Activated CD8-positive, alpha-beta memory T cell treated with anti-CD3 and anti-CD28 coated beads, Interleukin-2, amount 10 ng/mL, durations not matched to agents 7 days and 5 days (primary cell): Measurements from ENCODE around the gene DNAJA1. TPM values are rescaled to one million over a fixed set of nuclear protein-coding genes. Genes with fewer than 3 reads are reported as not detected.

Source experiments
- ATAC-seq: fragments of 150-1000 bp; cut with Tn5 transposase; one replicate; pipeline ENCODE4 v1.10.0; 2021; ENCODE audit warnings: moderate library complexity
- CTCF ChIA-PET: fragments of 350-600 bp; sonication (Branson Sonifier 250); formaldehyde crosslinking; loops from one replicate; lab custom pipeline; 2021; ENCODE audit warnings: antibody characterized with exemption; lab: Charles Lee
- DNase-seq: peaks from one replicate; pipeline ENCODE4 v3.0.0-alpha.2; 2020
- H3K27ac Mint-ChIP-seq: one replicate; pipeline ENCODE4 v1.8.0; 2021; ENCODE audit warnings: mild to moderate bottlenecking, mixed read lengths
- H3K27me3 Mint-ChIP-seq: one replicate; pipeline ENCODE4 v1.8.0; 2021; ENCODE audit warnings: mixed read lengths
- H3K36me3 Mint-ChIP-seq: one replicate; pipeline ENCODE4 v1.8.0; 2021; ENCODE audit warnings: mild to moderate bottlenecking, mixed read lengths
- H3K4me1 Mint-ChIP-seq: one replicate; pipeline ENCODE4 v1.8.0; 2021; ENCODE audit warnings: mixed read lengths
- H3K4me3 Mint-ChIP-seq: one replicate; pipeline ENCODE4 v1.8.0; 2021; ENCODE audit warnings: mild to moderate bottlenecking, moderate library complexity, mixed read lengths
- H3K9me3 Mint-ChIP-seq: one replicate; pipeline ENCODE4 v1.8.0; 2022; ENCODE audit warnings: low read depth, mixed read lengths
- total RNA-seq, 2 experiments: library from RNA; stranded (reverse); gene quantifications; one replicate each; pipeline ENCODE4 v1.2.3, GENCODE V29; 2021

DNAJA1 gene
- total RNA-seq, 2 experiments from 2014 or later: 160 to 215 TPM

DNA sequence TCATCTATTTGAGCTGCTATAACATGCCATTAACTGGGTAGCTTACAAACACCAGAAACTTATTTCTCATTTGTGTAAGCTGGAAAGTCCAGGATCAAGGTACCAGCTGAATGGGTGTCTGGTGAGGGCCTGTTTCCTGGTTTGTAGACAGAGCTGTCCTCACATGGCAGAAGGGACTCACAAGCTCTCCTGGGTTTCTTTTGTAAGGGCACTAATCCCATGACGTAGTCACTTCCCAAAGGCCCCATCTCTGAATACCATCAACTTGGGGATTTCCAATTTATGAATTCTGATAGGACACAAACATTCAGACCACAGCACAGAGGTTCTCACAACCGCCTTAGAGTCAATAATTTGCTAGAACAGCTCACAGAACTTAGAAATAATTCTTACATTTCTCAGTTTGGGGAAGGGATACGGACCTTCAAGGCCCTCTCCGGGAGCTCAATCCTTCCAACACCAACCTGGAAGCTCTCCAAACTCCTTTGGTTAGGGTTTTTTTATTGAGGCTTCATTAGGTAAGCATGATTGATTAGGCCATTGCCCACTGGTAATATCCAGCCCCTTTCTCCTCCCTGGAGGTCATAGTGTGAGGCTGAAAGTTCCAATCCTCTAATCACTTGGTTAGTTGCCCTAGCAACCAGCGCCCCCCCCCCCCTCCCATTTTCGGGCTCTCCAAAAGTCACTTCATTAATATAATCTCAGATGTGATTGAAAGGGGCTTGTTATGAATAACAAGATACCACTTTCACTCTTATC, 7.6 kb upstream of the DNAJA1 start:
- CTCF ChIA-PET: interaction anchor here (0.9 kb wide), 1 partner anchor 14 kb away, joined by 3 read pairs; no protein-coding TSS in a partner anchor

DNA sequence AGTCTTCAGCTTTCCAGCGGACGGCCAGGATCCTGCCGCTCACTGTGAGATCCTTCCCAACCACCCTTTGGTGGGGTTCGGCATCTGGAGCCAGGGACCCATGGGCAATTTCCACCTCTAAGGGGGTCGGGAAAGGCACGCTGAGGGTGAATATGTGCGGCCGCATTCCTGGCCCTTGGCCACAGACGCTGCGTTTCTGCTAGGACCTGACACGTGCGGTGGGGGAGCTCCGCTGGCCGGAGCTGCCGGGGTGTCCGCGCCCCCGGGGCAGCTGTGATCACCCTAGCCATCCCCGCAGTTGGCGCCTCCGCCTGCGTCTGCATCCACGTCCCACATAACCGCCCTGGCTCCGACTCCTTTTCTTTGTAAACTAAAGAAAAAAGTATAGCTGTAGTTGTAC, 5.3 kb upstream of the DNAJA1 start:
- Mint-ChIP-seq H3K9me3 (no peaks in the 10 kb centered on the region), H3K4me1 (peaks cover 26% of the 10 kb centered on the region), H3K27ac (no peak overlapping the region), H3K4me3 (no peak overlapping the region), H3K27me3 (no peaks in the 10 kb centered on the region), H3K36me3 (peaks cover 12% of the 10 kb centered on the region)
- no peak for ATAC-seq
- CTCF ChIA-PET: no interaction called here
- no peak for DNase-seq

More for the DNA sequence above, 7.6 kb upstream of the DNAJA1 start:
- Mint-ChIP-seq H3K4me1 (peaks cover 7% of the 10 kb centered on the region), H3K9me3 (no peaks in the 10 kb centered on the region), H3K36me3 (peaks cover 10% of the 10 kb centered on the region), H3K27ac (no peak overlapping the region), H3K27me3 (no peaks in the 10 kb centered on the region), H3K4me3 (no peak overlapping the region)
- no peak for DNase-seq
- ATAC-seq: no peak

DNA sequence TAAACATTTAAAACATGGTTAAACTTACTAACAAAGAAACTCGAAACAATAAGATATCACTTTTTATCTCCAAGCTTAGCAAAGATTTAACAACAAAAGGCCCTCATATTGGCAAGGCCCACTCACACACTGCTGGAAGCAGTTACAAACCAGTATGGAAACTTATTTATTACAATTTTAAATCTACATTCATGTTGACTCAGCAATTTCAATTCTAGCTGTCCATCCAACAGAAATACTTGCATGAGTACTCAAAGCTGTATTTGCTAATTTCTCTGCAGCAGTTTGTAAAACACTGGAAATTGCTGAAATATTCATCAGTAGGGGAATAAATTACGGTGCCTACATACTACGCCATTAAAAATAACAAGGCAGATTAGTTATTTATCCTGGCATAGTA, 2.8 kb upstream of the DNAJA1 start:
- peak overlapping the region; percentile 55 for H3K4me3 Mint-ChIP-seq
- H3K36me3 Mint-ChIP-seq: peaks cover 27% of the 10 kb centered on the region
- peak overlapping the region; percentile 63 for H3K27ac Mint-ChIP-seq
- DNase-seq (no peak), ATAC-seq (no peak)
- no peaks in the 10 kb centered on the region for H3K9me3 Mint-ChIP-seq
- no peaks in the 10 kb centered on the region for H3K27me3 Mint-ChIP-seq
- peaks cover 37% of the 10 kb centered on the region for H3K4me1 Mint-ChIP-seq
- CTCF ChIA-PET: no interaction called here

DNA sequence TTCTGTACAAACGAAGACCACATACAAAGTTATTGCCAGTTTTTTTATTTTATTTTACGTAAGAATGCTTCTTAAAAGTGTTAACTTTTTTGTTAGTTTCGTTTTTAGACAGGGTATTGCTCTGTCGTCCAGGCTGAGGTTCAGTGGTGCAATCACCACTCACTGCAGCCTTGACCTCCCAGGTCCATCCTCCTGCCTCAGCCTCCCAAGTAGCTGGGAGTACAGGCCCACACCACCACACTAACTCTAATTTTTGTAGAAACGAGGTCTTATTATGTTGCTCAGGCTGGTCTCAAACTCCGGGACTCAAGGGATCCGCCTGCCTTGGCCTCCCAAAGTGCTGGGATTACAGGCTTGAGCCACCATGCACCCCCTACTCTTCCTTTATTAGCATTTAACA, 2.3 kb upstream of the DNAJA1 start:
- H3K36me3 Mint-ChIP-seq: peaks cover 31% of the 10 kb centered on the region
- H3K9me3 Mint-ChIP-seq: no peaks in the 10 kb centered on the region
- DNase-seq (no peak), ATAC-seq (no peak)
- peak overlapping the region; percentile 55 for H3K4me3 Mint-ChIP-seq
- peaks cover 40% of the 10 kb centered on the region for H3K4me1 Mint-ChIP-seq
- peak overlapping the region; percentile 70 for H3K27ac Mint-ChIP-seq
- CTCF ChIA-PET: no interaction called here
- no peaks in the 10 kb centered on the region for H3K27me3 Mint-ChIP-seq

DNA sequence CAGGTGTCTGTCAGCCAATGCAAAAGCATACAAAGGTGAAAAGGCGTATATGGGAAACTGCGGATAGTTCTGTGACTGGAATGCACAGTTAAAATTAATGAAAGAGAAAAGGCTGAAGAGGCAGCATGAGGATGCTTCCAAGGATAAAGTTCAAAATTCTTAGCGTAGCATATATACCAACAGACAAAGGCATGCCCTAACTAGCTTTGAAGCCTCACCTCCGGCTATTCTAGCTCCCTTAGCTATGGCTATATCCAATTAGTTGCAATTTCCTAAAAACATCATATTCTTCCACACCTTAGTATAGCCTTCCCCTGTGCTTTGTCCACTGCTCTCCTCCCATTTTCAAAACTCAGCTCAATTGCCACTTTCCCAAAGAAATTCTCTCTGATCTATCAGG, 1.4 kb upstream of the DNAJA1 start:
- no peaks in the 10 kb centered on the region for H3K27me3 Mint-ChIP-seq
- no peak for DNase-seq
- peak overlapping the region; percentile 96 for H3K4me3 Mint-ChIP-seq
- H3K27ac Mint-ChIP-seq: peak overlapping the region; percentile 94
- no peaks in the 10 kb centered on the region for H3K9me3 Mint-ChIP-seq
- H3K36me3 Mint-ChIP-seq: peaks cover 39% of the 10 kb centered on the region
- ATAC-seq: no peak
- H3K4me1 Mint-ChIP-seq: peaks cover 49% of the 10 kb centered on the region
- CTCF ChIA-PET: no interaction called here

DNA sequence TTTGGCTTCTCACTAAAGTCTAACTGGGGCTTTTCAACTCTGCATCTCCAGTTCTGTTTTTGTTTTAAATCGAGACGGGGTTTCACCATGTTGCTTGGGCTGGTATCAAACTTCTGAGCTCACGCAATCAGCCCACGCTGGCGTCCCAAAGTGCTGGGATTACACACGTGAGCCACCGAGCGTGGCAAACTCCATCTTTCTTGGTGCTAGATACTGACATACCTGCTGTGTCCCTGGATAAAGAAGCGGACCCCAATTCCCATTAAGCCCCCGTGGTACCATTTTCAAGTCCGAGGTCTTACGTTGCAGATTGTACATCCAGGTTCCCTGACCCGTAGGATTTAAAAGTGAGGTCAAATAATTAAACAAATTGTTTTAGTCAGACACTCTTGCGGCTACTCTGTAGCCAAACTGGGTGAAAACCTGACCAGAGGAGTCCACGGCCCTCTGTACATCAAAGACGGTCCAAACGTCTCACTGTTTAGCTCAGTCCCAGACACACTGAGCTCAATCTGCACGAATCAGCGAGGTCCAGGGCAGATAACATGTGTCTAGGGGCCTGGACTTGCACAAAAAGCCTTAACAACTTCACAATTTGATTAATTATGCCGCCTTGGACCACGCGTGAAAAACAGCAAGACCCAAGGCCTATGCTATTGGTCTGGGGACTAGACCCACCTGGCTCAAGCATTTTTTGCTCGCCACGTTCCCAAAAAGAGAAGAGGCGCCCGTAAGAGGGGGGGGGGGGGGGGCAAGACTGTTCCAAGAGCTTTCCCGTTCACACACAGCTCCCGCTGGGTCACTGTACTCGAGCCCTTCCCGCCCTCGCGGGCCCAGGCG, 727 bp upstream of the DNAJA1 start:
- Mint-ChIP-seq H3K36me3 (peaks cover 44% of the 10 kb centered on the region), H3K27me3 (no peaks in the 10 kb centered on the region), H3K4me3 (peak overlapping the region; percentile 96), H3K27ac (peak overlapping the region; percentile 94), H3K4me1 (peaks cover 56% of the 10 kb centered on the region), H3K9me3 (no peaks in the 10 kb centered on the region)
- CTCF ChIA-PET: interaction anchor here (0.9 to 1.4 kb wide), 4 partner anchors 21 to 645 kb away, joined by 3 to 4 read pairs (median 4); no protein-coding TSS in a partner anchor
- no peak for ATAC-seq
- DNase-seq: peak; percentile 45

DNA sequence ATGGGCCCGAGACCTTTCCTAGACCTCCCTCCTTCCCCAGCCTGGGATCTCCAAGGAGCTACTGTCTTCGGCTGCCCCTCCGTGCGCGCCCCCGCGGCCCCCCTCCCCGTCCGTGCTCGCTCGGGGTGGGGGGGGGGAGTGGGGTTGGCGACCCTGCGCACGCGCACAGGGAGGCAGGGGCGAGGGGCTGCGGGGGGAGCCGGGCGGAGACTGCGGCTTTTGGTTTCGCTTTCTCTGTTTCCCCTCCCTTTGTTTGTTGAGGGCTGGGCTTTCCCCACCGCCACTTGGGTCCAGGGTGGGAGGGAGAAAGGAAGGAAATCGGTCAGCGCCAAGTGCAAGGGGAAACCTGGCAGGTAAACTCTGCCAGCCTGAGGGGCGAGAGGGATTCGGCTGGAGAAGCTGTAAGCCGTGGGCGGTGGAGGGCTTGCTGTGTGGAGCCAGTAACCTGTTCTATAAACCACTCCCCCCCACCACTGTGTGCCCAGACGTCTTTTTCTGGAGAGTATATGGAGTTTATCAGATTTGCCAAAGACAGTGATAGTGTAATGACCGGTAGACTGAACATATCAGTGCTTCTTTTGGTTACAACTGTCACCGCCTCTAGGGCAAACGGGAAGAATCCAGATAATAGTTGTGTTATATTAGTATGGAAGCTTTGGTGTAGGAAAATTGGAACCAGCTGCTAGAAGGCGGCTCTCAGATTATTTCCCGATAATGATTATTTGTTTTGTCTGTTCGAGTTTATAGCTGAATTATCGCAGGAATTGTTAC, 684 bp downstream of the DNAJA1 start:
- H3K27me3 Mint-ChIP-seq: no peaks in the 10 kb centered on the region
- peaks cover 65% of the 10 kb centered on the region for H3K4me1 Mint-ChIP-seq

DNA sequence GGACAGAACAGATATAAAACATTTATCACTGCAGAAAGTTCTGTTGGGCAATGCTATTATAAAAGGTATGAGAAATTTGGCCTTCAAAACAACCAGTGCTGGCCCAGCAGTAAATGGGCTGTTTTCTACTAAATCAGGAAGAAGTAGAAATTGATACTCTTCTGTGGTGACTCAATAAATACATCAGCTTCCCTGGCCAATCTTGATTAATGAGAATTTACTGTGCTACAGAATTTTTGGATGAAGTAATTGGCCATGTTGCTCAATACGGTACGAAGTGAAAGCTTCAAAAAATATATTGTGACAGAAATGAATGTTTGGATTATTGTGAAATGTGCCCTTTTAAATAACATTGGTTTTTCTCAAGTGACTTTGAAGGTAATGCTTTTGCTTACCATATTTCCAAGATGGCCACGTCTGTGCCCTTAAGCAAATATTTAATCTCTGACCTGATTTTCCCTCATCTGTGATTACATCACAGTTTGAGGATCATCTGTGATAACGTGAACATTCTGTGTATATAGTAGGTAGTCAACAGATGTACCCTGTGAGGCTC, 4.2 kb downstream of the DNAJA1 start:
- Mint-ChIP-seq H3K4me3 (peak overlapping the region; percentile 96), H3K27ac (peak overlapping the region; percentile 59), H3K4me1 (peaks cover 65% of the 10 kb centered on the region), H3K9me3 (no peaks in the 10 kb centered on the region), H3K27me3 (no peaks in the 10 kb centered on the region), H3K36me3 (peaks cover 74% of the 10 kb centered on the region)
- ATAC-seq (no peak), DNase-seq (no peak)
- CTCF ChIA-PET: interaction anchor here (1.5 kb wide), 1 partner anchor 15 kb away, joined by 3 read pairs; no protein-coding TSS in a partner anchor

More for the DNA sequence above, 684 bp downstream of the DNAJA1 start:
- H3K9me3 Mint-ChIP-seq: no peaks in the 10 kb centered on the region
- peaks cover 48% of the 10 kb centered on the region for H3K36me3 Mint-ChIP-seq
- CTCF ChIA-PET: interaction anchor here (1.0 to 2.2 kb wide), 6 partner anchors 12 to 475 kb away, joined by 3 to 8 read pairs (median 4); no protein-coding TSS in a partner anchor
- peak; percentile 42 for ATAC-seq
- peak; percentile 85 for DNase-seq
- H3K4me3 Mint-ChIP-seq: peak overlapping the region; percentile 96
- H3K27ac Mint-ChIP-seq: peak overlapping the region; percentile 94

DNA sequence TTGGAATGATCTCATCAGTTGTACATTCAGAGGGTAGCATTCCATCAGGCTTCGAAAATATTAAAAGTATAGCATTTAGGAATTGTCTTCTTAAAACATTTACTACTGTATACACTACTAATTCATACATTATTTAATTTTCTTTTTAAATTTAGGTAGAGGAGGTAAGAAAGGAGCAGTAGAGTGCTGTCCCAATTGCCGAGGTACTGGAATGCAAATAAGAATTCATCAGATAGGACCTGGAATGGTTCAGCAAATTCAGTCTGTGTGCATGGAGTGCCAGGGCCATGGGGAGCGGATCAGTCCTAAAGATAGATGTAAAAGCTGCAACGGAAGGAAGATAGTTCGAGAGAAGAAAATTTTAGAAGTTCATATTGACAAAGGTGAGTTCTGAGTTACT, 5.2 kb downstream of the DNAJA1 start:
- Mint-ChIP-seq H3K36me3 (peaks cover 81% of the 10 kb centered on the region), H3K4me1 (peaks cover 65% of the 10 kb centered on the region), H3K27ac (no peak overlapping the region), H3K27me3 (no peaks in the 10 kb centered on the region), H3K4me3 (no peak overlapping the region), H3K9me3 (no peaks in the 10 kb centered on the region)
- ATAC-seq (no peak), DNase-seq (no peak)
- CTCF ChIA-PET: interaction anchor here (1.5 kb wide), 1 partner anchor 14 kb away, joined by 3 read pairs; no protein-coding TSS in a partner anchor

DNA sequence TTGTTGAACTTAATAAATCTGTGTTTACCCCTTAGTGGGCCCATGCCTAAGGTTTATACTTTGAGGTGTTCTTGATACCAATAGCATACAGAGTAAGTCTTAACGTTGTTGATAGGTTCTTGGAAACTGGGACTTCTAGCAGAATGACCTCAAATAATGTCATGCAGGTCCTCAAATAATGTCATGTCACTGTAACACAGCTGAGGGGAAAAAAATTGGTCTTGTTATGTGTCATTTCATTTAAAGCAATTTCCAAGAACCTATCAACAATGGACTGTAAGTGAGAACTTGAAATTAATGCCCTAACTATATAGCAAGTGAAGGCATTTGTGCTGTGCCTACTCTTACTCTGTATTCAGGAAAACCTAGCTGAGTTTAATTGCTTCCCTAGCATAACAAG, 7.2 kb downstream of the DNAJA1 start:
- Mint-ChIP-seq H3K9me3 (no peaks in the 10 kb centered on the region), H3K27me3 (no peaks in the 10 kb centered on the region), H3K27ac (no peak overlapping the region), H3K4me3 (no peak overlapping the region), H3K36me3 (peaks cover 80% of the 10 kb centered on the region), H3K4me1 (peaks cover 56% of the 10 kb centered on the region)
- ATAC-seq: no peak
- CTCF ChIA-PET: no interaction called here
- DNase-seq: no peak

DNA sequence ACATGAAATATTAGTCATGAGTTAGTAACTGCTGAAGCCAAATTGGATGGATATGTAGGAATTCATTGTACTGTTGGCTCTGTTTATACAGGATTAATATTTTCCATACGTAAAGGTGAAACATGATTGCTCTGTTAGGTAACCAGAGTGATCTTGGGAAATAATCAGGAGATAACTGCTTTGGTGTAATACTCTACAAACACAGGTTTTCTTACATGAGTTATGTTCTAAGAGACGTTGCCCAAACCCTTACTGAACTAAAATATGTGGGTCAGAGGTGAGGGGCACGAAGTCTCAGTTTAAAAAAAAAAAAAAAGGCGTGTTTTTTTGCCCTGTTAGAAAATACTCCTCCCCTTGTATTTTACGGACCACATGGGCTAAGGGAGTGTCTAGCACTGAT, 7.8 kb downstream of the DNAJA1 start:
- peaks cover 79% of the 10 kb centered on the region for H3K36me3 Mint-ChIP-seq
- H3K9me3 Mint-ChIP-seq: no peaks in the 10 kb centered on the region
- CTCF ChIA-PET: no interaction called here
- H3K4me3 Mint-ChIP-seq: no peak overlapping the region
- H3K27me3 Mint-ChIP-seq: no peaks in the 10 kb centered on the region
- peaks cover 53% of the 10 kb centered on the region for H3K4me1 Mint-ChIP-seq
- ATAC-seq: no peak
- H3K27ac Mint-ChIP-seq: no peak overlapping the region
- DNase-seq: no peak

DNA sequence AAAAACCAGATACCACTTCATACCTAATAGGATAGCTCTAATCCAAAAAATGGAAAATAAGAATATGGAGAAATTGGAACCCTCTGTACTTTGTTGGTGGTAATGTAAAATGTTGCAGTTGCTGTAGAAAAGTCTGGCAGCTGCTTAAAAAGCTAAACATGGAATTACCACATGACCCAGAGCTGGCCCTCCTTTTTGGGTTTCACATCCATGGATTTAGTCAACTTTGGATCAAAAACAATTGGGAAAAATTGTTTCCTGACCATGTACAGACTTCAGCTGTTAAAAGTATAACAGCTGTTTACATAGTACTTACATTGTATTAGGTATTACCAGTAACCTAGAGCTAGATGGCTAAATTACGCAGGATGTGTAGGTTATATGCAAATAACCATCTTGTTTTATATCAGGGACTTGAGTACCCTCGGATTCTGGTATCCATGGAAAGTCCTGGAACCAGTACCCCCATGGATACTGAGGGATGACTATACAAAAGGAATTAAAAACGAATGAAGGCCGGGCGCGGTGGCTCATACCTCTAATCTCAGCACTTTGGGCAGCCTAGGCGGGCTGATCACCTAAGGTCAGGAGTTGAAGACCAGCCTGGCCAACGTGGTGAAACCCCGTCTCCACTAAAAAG, 15.8 kb downstream of the DNAJA1 start:
- Mint-ChIP-seq H3K4me1 (peaks cover 25% of the 10 kb centered on the region), H3K27ac (no peak overlapping the region), H3K9me3 (no peaks in the 10 kb centered on the region), H3K36me3 (peaks cover 45% of the 10 kb centered on the region), H3K4me3 (no peak overlapping the region), H3K27me3 (no peaks in the 10 kb centered on the region)
- no peak for DNase-seq
- CTCF ChIA-PET: interaction anchor here (0.7 kb wide), 1 partner anchor 183 kb away, joined by 4 read pairs; no protein-coding TSS in a partner anchor
- ATAC-seq: no peak
